ENCODE results near the gene CCDC88C.
A peak's percentile ranks its signal among the peaks of the same experiment; 100 is the strongest.
"Not testable (repeated sequence)": the region's sequence is repeated elsewhere in the genome, so short reads cannot be mapped to it uniquely, and the experiment has no call there.

Gene CCDC88C

GRCh38 chr14:91228112-91229004 is 189.3 kb downstream of the CCDC88C start:
- Histone ChIP-seq H3K27ac (peak overlapping the region in 6 of 11 experiments; percentile 5 to 32 (median 26); a peak in 7 of 22 replicates), H3K4me1 (peaks cover 62 to 82% (median 74%) of the 10 kb centered on the region in 10 experiments), H3K27me3 (no peaks in the 10 kb centered on the region), H3K4me2 (peak overlapping the region; percentile 70 to 97 (median 89)), H3K9ac (peak overlapping the region in 5 of 11 experiments; percentile 3 to 43 (median 12); a peak in 3 of 22 replicates), H3K4me3 (peak overlapping the region in 1 of 10 experiments; percentile 23; a peak in 1 of 20 replicates), H4K20me1 (peaks cover 0 to 32% (median 18%) of the 10 kb centered on the region in 11 experiments; a peak in 16 of 22 replicates), H3K36me3 (peaks cover 9 to 34% (median 17%) of the 10 kb centered on the region in 11 experiments; a peak in 20 of 22 replicates), H3K9me3 (replicated peaks in 1 of 11) (peaks cover 0 to 19% (median 7%) of the 10 kb centered on the region in 11 experiments; a peak in 13 of 22 replicates)
- TF ChIP-seq Cebpa-rat (IDR thresholded peaks at IDR 0.05): no peak

- no peak overlapping the region for H3K9ac ChIP-seq
- H3K9me3 ChIP-seq (replicated peaks in 1 of 11): peaks cover 0 to 14% (median 7%) of the 10 kb centered on the region in 11 experiments; a peak in 11 of 22 replicates
- no peaks in the 10 kb centered on the region for H3K27me3 ChIP-seq
- peaks cover 9 to 38% (median 23%) of the 10 kb centered on the region in 11 experiments; a peak in 20 of 22 replicates for H3K36me3 ChIP-seq
- peaks cover 62 to 83% (median 77%) of the 10 kb centered on the region in 10 experiments for H3K4me1 ChIP-seq
- H3K27ac ChIP-seq: no peak overlapping the region
- peak overlapping the region; percentile 70 to 97 (median 89) for H3K4me2 ChIP-seq
- H3K4me3 ChIP-seq: no peak overlapping the region
- peaks cover 0 to 32% (median 18%) of the 10 kb centered on the region in 11 experiments; a peak in 16 of 22 replicates for H4K20me1 ChIP-seq
- TF ChIP-seq Cebpa-rat (IDR thresholded peaks at IDR 0.05): no peak
Measured at GRCh38 chr14:91227183-91227628, 190.4 kb downstream of the CCDC88C start.

- H3K4me2 ChIP-seq: peak overlapping the region; percentile 70 to 97 (median 89); a peak in 18 of 22 replicates
- H3K27ac ChIP-seq; H3K9ac ChIP-seq; H3K9me3 ChIP-seq (replicated peaks in 1 of 11); H3K27me3 ChIP-seq; H3K4me3 ChIP-seq: not testable (repeated sequence)
- peaks cover 11 to 43% (median 28%) of the 10 kb centered on the region in 11 experiments; a peak in 20 of 22 replicates for H3K36me3 ChIP-seq
- H3K4me1 ChIP-seq: peaks cover 55 to 77% (median 68%) of the 10 kb centered on the region in 10 experiments
- H4K20me1 ChIP-seq: peaks cover 0 to 32% (median 18%) of the 10 kb centered on the region in 11 experiments; a peak in 16 of 22 replicates
Measured at GRCh38 chr14:91226360-91226759, 191.3 kb downstream of the CCDC88C start.

- Histone ChIP-seq H3K4me3 (no peak overlapping the region), H3K27me3 (no peaks in the 10 kb centered on the region), H3K4me2 (no peak overlapping the region; a peak in 1 of 22 replicates), H3K36me3 (peaks cover 12 to 54% (median 39%) of the 10 kb centered on the region in 11 experiments; a peak in 20 of 22 replicates), H4K20me1 (peaks cover 0 to 30% (median 18%) of the 10 kb centered on the region in 11 experiments; a peak in 16 of 22 replicates), H3K9me3 (replicated peaks in 1 of 11) (peaks cover 0 to 4% (median 0%) of the 10 kb centered on the region in 11 experiments; a peak in 1 of 22 replicates), H3K4me1 (peaks cover 49 to 75% (median 64%) of the 10 kb centered on the region in 10 experiments), H3K27ac (no peak overlapping the region), H3K9ac (no peak overlapping the region)
- TF ChIP-seq Cebpa-rat (IDR thresholded peaks at IDR 0.05): no peak
Measured at GRCh38 chr14:91225025-91225424, 192.6 kb downstream of the CCDC88C start.

GRCh38 chr14:91223028-91223783 is 194.4 kb downstream of the CCDC88C start:
- Histone ChIP-seq H3K4me2 (peak overlapping the region in 9 of 11 experiments; percentile 8 to 49 (median 18); a peak in 9 of 22 replicates), H3K27ac (no peak overlapping the region), H3K4me3 (no peak overlapping the region), H3K9ac (no peak overlapping the region), H3K36me3 (peaks cover 12 to 72% (median 49%) of the 10 kb centered on the region in 11 experiments; a peak in 21 of 22 replicates), H3K27me3 (no peaks in the 10 kb centered on the region), H3K4me1 (peaks cover 33 to 58% (median 47%) of the 10 kb centered on the region in 10 experiments), H3K9me3 (replicated peaks in 1 of 11) (peaks cover 0 to 4% (median 0%) of the 10 kb centered on the region in 11 experiments; a peak in 1 of 22 replicates), H4K20me1 (peaks cover 0 to 21% (median 4%) of the 10 kb centered on the region in 11 experiments; a peak in 11 of 22 replicates)
- TF ChIP-seq Cebpa-rat (IDR thresholded peaks at IDR 0.05): no peak

Data from BLaER1 treated with 17β-estradiol and CSF1 and Interleukin-3, amounts not matched to agents 10 nM and 100 nM (cell line).